ENCODE data around the gene COL6A6.
"Not testable (repeated sequence)": the region's sequence is repeated elsewhere in the genome, so short reads cannot be mapped to it uniquely, and the experiment has no call there.

Gene COL6A6

GRCh38 chr3:130546920-130547679, 30.1 kb downstream of the COL6A6 start:
- TF ChIP-seq CTCF (IDR thresholded peaks at IDR 0.05; ENCODE audit: low read length) (no peak), EZH2 (IDR thresholded peaks at IDR 0.05; ENCODE audit: borderline replicate concordance, low read length) (no peak)
- H3K79me2 ChIP-seq (ENCODE audit: insufficient read depth, low read length), result no peaks in the 10 kb centered on the region
- no peaks in the 10 kb centered on the region for H3K27me3 ChIP-seq (ENCODE audit: insufficient read depth, low read length)
- H3K9me2 ChIP-seq (ENCODE audit: low read depth, low read length), result no peaks in the 10 kb centered on the region
- H4K20me1 ChIP-seq (ENCODE audit: insufficient read depth, low read length), result no peaks in the 10 kb centered on the region
- H2AFZ ChIP-seq (ENCODE audit: low read length), result no peak overlapping the region
- H3F3A ChIP-seq (ENCODE audit: insufficient read depth, low read length), result no peaks in the 10 kb centered on the region
- H3K4me1 ChIP-seq (ENCODE audit: insufficient read depth, low read length, severe bottlenecking), result no peaks in the 10 kb centered on the region
- H3K9ac ChIP-seq (ENCODE audit: low read length), result no peak overlapping the region
- no peak overlapping the region for H3K4me3 ChIP-seq (ENCODE audit: low read depth, low read length, poor library complexity, severe bottlenecking)
- no peaks in the 10 kb centered on the region for H3K9me3 ChIP-seq (ENCODE audit: low read length)
- no peak overlapping the region for H3K4me2 ChIP-seq (ENCODE audit: low read length)
- no peak overlapping the region for H3K27ac ChIP-seq (ENCODE audit: low read depth, low read length, poor library complexity, severe bottlenecking)
- H3K36me3 ChIP-seq (ENCODE audit: insufficient read depth, low read length), result no peaks in the 10 kb centered on the region

- H3K9ac ChIP-seq (ENCODE audit: low read length); H3K4me2 ChIP-seq (ENCODE audit: low read length); H3K4me3 ChIP-seq (ENCODE audit: low read depth, low read length, poor library complexity, severe bottlenecking); H2AFZ ChIP-seq (ENCODE audit: low read length); H3F3A ChIP-seq (ENCODE audit: insufficient read depth, low read length); H4K20me1 ChIP-seq (ENCODE audit: insufficient read depth, low read length); H3K36me3 ChIP-seq (ENCODE audit: insufficient read depth, low read length); H3K79me2 ChIP-seq (ENCODE audit: insufficient read depth, low read length); H3K27ac ChIP-seq (ENCODE audit: low read depth, low read length, poor library complexity, severe bottlenecking); H3K9me2 ChIP-seq (ENCODE audit: low read depth, low read length); H3K4me1 ChIP-seq (ENCODE audit: insufficient read depth, low read length, severe bottlenecking); H3K9me3 ChIP-seq (ENCODE audit: low read length); H3K27me3 ChIP-seq (ENCODE audit: insufficient read depth, low read length): not testable (repeated sequence)
Observed at GRCh38 chr3:130547680-130548065, 30.7 kb downstream of the COL6A6 start.

DNA sequence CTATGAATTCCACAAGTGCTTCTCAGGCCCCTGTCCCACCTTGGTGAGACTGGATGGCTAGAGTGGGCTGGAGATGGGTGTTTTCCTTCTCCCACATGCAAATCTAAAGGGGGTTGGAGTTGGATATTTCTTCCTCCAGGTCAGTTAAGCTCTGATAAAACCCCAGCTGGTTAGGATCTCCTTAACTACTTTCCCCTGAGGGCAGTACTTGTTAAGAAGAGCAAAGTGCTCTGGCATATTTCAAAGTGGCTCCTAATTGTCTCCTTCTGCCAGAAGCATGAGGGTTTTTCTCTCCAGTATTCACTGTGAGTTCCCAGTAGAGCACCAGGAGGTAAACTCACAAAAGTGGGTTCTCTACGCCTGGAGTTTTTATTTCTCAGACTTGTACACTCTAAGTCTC, 31.4 kb downstream of the COL6A6 start:
- no peaks in the 10 kb centered on the region for H3K79me2 ChIP-seq (ENCODE audit: insufficient read depth, low read length)
- TF ChIP-seq EZH2 (IDR thresholded peaks at IDR 0.05; ENCODE audit: borderline replicate concordance, low read length) (no peak), CTCF (IDR thresholded peaks at IDR 0.05; ENCODE audit: low read length) (no peak)
- no peaks in the 10 kb centered on the region for H4K20me1 ChIP-seq (ENCODE audit: insufficient read depth, low read length)
- no peak overlapping the region for H3K4me3 ChIP-seq (ENCODE audit: low read depth, low read length, poor library complexity, severe bottlenecking)
- H3K4me1 ChIP-seq (ENCODE audit: insufficient read depth, low read length, severe bottlenecking), result no peaks in the 10 kb centered on the region
- no peak overlapping the region for H2AFZ ChIP-seq (ENCODE audit: low read length)
- no peaks in the 10 kb centered on the region for H3K36me3 ChIP-seq (ENCODE audit: insufficient read depth, low read length)
- no peak overlapping the region for H3K9ac ChIP-seq (ENCODE audit: low read length)
- H3K4me2 ChIP-seq (ENCODE audit: low read length), result no peak overlapping the region
- H3K9me3 ChIP-seq (ENCODE audit: low read length), result peaks cover 3% of the 10 kb centered on the region; the same call in 1 of the 2 replicates
- no peaks in the 10 kb centered on the region for H3F3A ChIP-seq (ENCODE audit: insufficient read depth, low read length)
- H3K9me2 ChIP-seq (ENCODE audit: low read depth, low read length), result no peaks in the 10 kb centered on the region
- H3K27ac ChIP-seq (ENCODE audit: low read depth, low read length, poor library complexity, severe bottlenecking), result no peak overlapping the region
- no peaks in the 10 kb centered on the region for H3K27me3 ChIP-seq (ENCODE audit: insufficient read depth, low read length)
